Lower lobe of right lung (tissue), 2 donors: Measurements from ENCODE around the gene CCDC74A. TPM values are rescaled to one million over a fixed set of nuclear protein-coding genes. Genes with fewer than 3 reads are reported as not detected.

Source experiments
- ATAC-seq, 2 donors: fragments of 200-7000 bp; cut with Tn5 transposase; one replicate each; pipeline ENCODE4 v1.9.1; 2020 to 2022; ENCODE audit warnings: mild to moderate bottlenecking in 2 of 2, moderate library complexity in 2 of 2
- DNase-seq: peaks from one replicate; pipeline ENCODE4 v3.0.0-alpha.2; 2020
- H3K27ac ChIP-seq: fragments of 200-600 bp; one replicate; pipeline ENCODE4 v1.8.0; 2022
- H3K27me3 ChIP-seq: fragments of 200-600 bp; one replicate; pipeline ENCODE4 v1.8.0; 2022; ENCODE audit warnings: low read depth
- H3K36me3 ChIP-seq: fragments of 200-600 bp; one replicate; pipeline ENCODE4 v1.8.0; 2022; ENCODE audit warnings: mild to moderate bottlenecking
- H3K4me1 ChIP-seq: fragments of 200-600 bp; one replicate; pipeline ENCODE4 v1.8.0; 2022
- H3K4me3 ChIP-seq: fragments of 200-600 bp; one replicate; pipeline ENCODE4 v1.8.0; 2022; ENCODE audit warnings: mild to moderate bottlenecking
- H3K9me3 ChIP-seq: fragments of 200-600 bp; one replicate; pipeline ENCODE4 v1.8.0; 2022
- intact Hi-C: fragments of 100-400 bp; cut with DNase I; formaldehyde crosslinking; loops from one replicate; pipeline ENCODE4 v1.11.0; 2022
- microRNA-seq: library from miRNA; unstranded; fragments of <30 nt; microRNA quantifications from one replicate; pipeline ENCODE4 v1.2.0, GENCODE V29; 2020; ENCODE audit warnings: borderline number of aligned reads
- total RNA-seq: library from RNA; stranded (reverse); fragmentation: NEBNext Ultra II Directional; extraction: Animal tissue kit (Norgen Biotek cat#: 25700); gene quantifications from one replicate; pipeline ENCODE4 v1.2.1, GENCODE V29; 2021
- TF ChIP-seq, protein P1 (sequence below): fragments of 200-600 bp; IDR thresholded peaks from one replicate; pipeline ENCODE4 v1.8.0; 2022; ENCODE audit warnings: antibody characterized with exemption, mild to moderate bottlenecking
- donor health status: DM: no; HTN: yes; CAD: no; lungs with severe emphysema.

The CCDC74A gene
- total RNA-seq, 1 donor from 2014 or later, result 4.9 TPM

DNA sequence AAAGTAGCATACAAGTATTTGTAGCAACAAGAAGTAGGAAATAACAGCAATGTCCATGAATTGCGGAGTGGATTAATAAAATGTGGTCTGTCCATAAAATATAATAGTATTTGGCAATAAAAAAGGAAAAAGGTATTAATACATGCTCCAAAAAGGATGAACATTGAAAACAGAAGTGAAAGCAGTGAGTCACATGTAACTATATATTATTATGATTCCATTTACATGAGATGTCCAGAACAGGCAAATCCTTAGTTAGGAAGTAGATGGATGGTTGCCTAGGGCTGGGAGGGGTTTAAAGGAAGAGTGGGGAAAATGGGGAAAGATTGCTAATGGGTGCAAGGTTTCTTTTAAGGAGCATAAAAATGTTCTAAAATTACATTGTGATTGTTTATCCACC is 44.5 kb downstream of the CCDC74A start:
- TF ChIP-seq, protein P1, sequence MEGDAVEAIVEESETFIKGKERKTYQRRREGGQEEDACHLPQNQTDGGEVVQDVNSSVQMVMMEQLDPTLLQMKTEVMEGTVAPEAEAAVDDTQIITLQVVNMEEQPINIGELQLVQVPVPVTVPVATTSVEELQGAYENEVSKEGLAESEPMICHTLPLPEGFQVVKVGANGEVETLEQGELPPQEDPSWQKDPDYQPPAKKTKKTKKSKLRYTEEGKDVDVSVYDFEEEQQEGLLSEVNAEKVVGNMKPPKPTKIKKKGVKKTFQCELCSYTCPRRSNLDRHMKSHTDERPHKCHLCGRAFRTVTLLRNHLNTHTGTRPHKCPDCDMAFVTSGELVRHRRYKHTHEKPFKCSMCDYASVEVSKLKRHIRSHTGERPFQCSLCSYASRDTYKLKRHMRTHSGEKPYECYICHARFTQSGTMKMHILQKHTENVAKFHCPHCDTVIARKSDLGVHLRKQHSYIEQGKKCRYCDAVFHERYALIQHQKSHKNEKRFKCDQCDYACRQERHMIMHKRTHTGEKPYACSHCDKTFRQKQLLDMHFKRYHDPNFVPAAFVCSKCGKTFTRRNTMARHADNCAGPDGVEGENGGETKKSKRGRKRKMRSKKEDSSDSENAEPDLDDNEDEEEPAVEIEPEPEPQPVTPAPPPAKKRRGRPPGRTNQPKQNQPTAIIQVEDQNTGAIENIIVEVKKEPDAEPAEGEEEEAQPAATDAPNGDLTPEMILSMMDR, result no peak
- DNase-seq (no peak), ATAC-seq (no peak)
- H3K9me3 ChIP-seq, result no peaks in the 10 kb centered on the region
- no peak overlapping the region for H3K4me3 ChIP-seq
- H3K27me3 ChIP-seq, result no peaks in the 10 kb centered on the region
- H3K27ac ChIP-seq, result no peak overlapping the region
- no peaks in the 10 kb centered on the region for H3K36me3 ChIP-seq
- intact Hi-C loops, result no loop called here
- H3K4me1 ChIP-seq, result no peaks in the 10 kb centered on the region

DNA sequence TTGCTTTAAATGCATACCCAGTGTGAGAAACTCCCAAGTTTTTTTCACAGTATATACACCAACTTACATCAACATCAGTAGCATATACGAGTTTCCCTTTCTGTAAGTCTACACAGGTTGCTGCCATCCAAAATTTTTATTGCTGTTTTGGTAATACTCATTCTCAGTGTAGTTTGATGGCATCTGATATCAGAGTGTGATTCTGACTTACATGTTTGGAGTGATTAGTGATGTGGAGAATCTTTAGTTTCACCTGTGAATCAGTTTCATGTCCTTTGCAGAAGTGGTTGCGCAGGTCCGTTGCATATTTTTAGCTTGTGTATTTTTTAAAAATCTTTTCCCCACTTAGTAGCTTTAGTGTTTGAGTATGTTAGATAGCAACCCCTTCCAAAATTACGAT is 50.1 kb downstream of the CCDC74A start:
- intact Hi-C loops, result no loop called here
- DNase-seq, result no peak
- no peak for ATAC-seq
- Histone ChIP-seq H3K27ac (no peak overlapping the region), H3K4me1 (no peaks in the 10 kb centered on the region), H3K9me3 (no peaks in the 10 kb centered on the region), H3K4me3 (no peak overlapping the region), H3K27me3 (no peaks in the 10 kb centered on the region), H3K36me3 (no peaks in the 10 kb centered on the region)
- TF ChIP-seq, protein P1, result no peak

DNA sequence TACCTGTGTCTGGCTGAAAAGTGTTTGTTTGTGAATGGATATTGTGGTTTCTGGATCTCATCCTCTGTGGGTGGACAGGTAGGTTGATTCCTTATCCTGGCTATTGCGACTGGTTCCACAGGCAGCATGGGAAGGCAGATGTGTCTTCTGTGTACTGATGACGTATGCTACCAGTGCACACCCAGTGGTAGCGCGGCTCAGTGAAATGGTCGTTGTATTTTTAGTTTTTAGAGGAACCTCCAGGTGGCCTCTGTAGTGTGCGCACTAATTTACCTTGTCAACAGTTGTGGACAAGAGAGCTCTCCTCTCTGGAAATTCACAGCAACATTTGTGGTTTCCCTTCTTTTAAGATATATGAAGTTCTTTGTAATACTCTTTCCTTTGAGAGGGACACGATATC is 52.5 kb downstream of the CCDC74A start:
- H3K27ac ChIP-seq, result no peak overlapping the region
- DNase-seq, result no peak
- H3K9me3 ChIP-seq, result no peaks in the 10 kb centered on the region
- intact Hi-C loops, result no loop called here
- H3K4me1 ChIP-seq, result no peaks in the 10 kb centered on the region
- TF ChIP-seq, protein P1, result no peak
- H3K27me3 ChIP-seq, result no peaks in the 10 kb centered on the region
- H3K4me3 ChIP-seq, result no peak overlapping the region
- no peaks in the 10 kb centered on the region for H3K36me3 ChIP-seq
- ATAC-seq, result no peak

Small RNAs within 50 kb of the gene (microRNA-seq; reads per million reads assigned to microRNA genes)
- not detected for gene MIR4784

Other genes starting within 250 kb of the CCDC74A start
- not detected for gene RAB6D, start 163.7 kb upstream of the CCDC74A start, total RNA-seq
- gene TUBA3D, start 51.8 kb upstream of the CCDC74A start, total RNA-seq, result not detected
- 49.9 TPM for gene MZT2A, start 35.5 kb upstream of the CCDC74A start, total RNA-seq